H9 (cell line): ENCODE measurements around the gene CNOT9. TPM values are rescaled to one million over a fixed set of nuclear protein-coding genes. Genes with fewer than 3 reads are reported as not detected.

Experiments
- DNase-seq: peaks from one replicate; pipeline ENCODE4 v3.0.0-alpha.2; 2017
- H2AFZ ChIP-seq: one replicate; pipeline ENCODE4 v1.6.1; 2013; ENCODE audit warnings: mild to moderate bottlenecking, low read length, control low read depth, moderate library complexity
- H2AK5ac ChIP-seq: 2 replicates; pipeline ENCODE4 v1.6.1; 2013; ENCODE audit warnings: low read length, control low read depth, mixed read lengths; ENCODE audit not compliant: insufficient read length
- H2BK120ac ChIP-seq: one replicate; pipeline ENCODE4 v1.6.1; 2013; ENCODE audit warnings: low read depth, mild to moderate bottlenecking, low read length, control low read depth, inconsistent platforms; ENCODE audit not compliant: poor library complexity, severe bottlenecking
- H2BK12ac ChIP-seq: 2 replicates; pipeline ENCODE4 v1.6.1; 2013; ENCODE audit warnings: low read length, control low read depth, mixed read lengths, low read depth; ENCODE audit not compliant: insufficient read length
- H2BK15ac ChIP-seq: 2 replicates; pipeline ENCODE4 v1.6.1; 2013; ENCODE audit warnings: low read depth, low read length, control low read depth
- H2BK20ac ChIP-seq: one replicate; pipeline ENCODE4 v1.6.1; 2013; ENCODE audit warnings: low read depth, mild to moderate bottlenecking, low read length, control low read depth, inconsistent platforms; ENCODE audit not compliant: poor library complexity, severe bottlenecking
- H2BK5ac ChIP-seq: 2 replicates; pipeline ENCODE4 v1.6.1; 2013; ENCODE audit warnings: low read length, control low read depth, mixed read lengths; ENCODE audit not compliant: insufficient read length
- H3K14ac ChIP-seq: 2 replicates; pipeline ENCODE4 v1.6.1; 2013; ENCODE audit warnings: low read length, control low read depth; ENCODE audit not compliant: insufficient read depth
- H3K18ac ChIP-seq: 2 replicates; pipeline ENCODE4 v1.6.1; 2013; ENCODE audit warnings: low read depth, mild to moderate bottlenecking, mixed read lengths, low read length, control low read depth; ENCODE audit not compliant: insufficient read length
- H3K23ac ChIP-seq: 2 replicates; pipeline ENCODE4 v1.6.1; 2013; ENCODE audit warnings: low read length, control low read depth, mixed read lengths, low read depth; ENCODE audit not compliant: insufficient read length
- H3K23me2 ChIP-seq: 2 replicates; pipeline ENCODE4 v1.6.1; 2013; ENCODE audit warnings: low read depth, mild to moderate bottlenecking, mixed read lengths, low read length, control low read depth; ENCODE audit not compliant: insufficient read length, poor library complexity, severe bottlenecking
- H3K27ac ChIP-seq: 2 replicates; pipeline ENCODE4 v1.5.1; 2013; ENCODE audit warnings: low read length, control low read depth, mixed read lengths, low read depth; ENCODE audit not compliant: insufficient read length
- H3K27me3 ChIP-seq: 2 replicates; pipeline ENCODE4 v1.6.1; 2013; ENCODE audit warnings: low read length, control low read depth, inconsistent platforms; ENCODE audit not compliant: insufficient read depth
- H3K4ac ChIP-seq: 2 replicates; pipeline ENCODE4 v1.6.1; 2013; ENCODE audit warnings: low read depth, mild to moderate bottlenecking, control low read depth, inconsistent platforms, low read length, moderate library complexity
- H3K4me1 ChIP-seq: 2 replicates; pipeline ENCODE4 v1.6.1; 2013; ENCODE audit warnings: low read length, control low read depth, inconsistent platforms; ENCODE audit not compliant: insufficient read depth
- H3K4me2 ChIP-seq: 2 replicates; pipeline ENCODE4 v1.6.1; 2013; ENCODE audit warnings: low read length, control low read depth, mixed read lengths; ENCODE audit not compliant: insufficient read length, insufficient read depth
- H3K56ac ChIP-seq: 2 replicates; pipeline ENCODE4 v1.6.1; 2013; ENCODE audit warnings: low read depth, mild to moderate bottlenecking, mixed read lengths, low read length, control low read depth; ENCODE audit not compliant: insufficient read length
- H3K79me1 ChIP-seq: 2 replicates; pipeline ENCODE4 v1.6.1; 2013; ENCODE audit warnings: low read depth, mild to moderate bottlenecking, moderate library complexity, low read length, control low read depth, inconsistent platforms; ENCODE audit not compliant: insufficient read depth, poor library complexity, severe bottlenecking
- H3K79me2 ChIP-seq: 2 replicates; pipeline ENCODE4 v1.6.1; 2013; ENCODE audit warnings: low read length, control low read depth, inconsistent platforms; ENCODE audit not compliant: insufficient read depth
- H3K9ac ChIP-seq: 2 replicates; pipeline ENCODE4 v1.6.1; 2013; ENCODE audit warnings: low read length, control low read depth, mixed read lengths; ENCODE audit not compliant: insufficient read length; ENCODE audit errors: extremely low read depth
- H3K9me3 ChIP-seq: one replicate; pipeline ENCODE4 v1.6.1; 2013; ENCODE audit warnings: low read depth, low read length, inconsistent platforms; ENCODE audit not compliant: control insufficient read depth
- H3T11ph ChIP-seq: one replicate; pipeline ENCODE4 v1.6.1; 2013; ENCODE audit warnings: mild to moderate bottlenecking, low read length, control low read depth, inconsistent platforms
- H4K20me1 ChIP-seq: one replicate; pipeline ENCODE4 v1.6.1; 2013; ENCODE audit not compliant: control insufficient read depth, insufficient read length, insufficient read depth
- H4K5ac ChIP-seq: 2 replicates; pipeline ENCODE4 v1.6.1; 2013; ENCODE audit warnings: low read depth, mild to moderate bottlenecking, mixed read lengths, low read length, control low read depth; ENCODE audit not compliant: insufficient read length
- H4K8ac ChIP-seq: replicated peaks from 2 replicates; pipeline ENCODE4 v1.6.1; 2013; ENCODE audit warnings: low read length, control low read depth, mixed read lengths, low read depth; ENCODE audit not compliant: insufficient read length
- H4K91ac ChIP-seq: 2 replicates; pipeline ENCODE4 v1.6.1; 2013; ENCODE audit warnings: low read depth, mild to moderate bottlenecking, moderate library complexity, mixed read lengths, low read length, control low read depth; ENCODE audit not compliant: insufficient read length
- H3K27ac Mint-ChIP-seq, 3 experiments: 2 replicates in 2 of 3; 3 replicates in 1 of 3; pipeline ENCODE4 v1.8.0; 2020 to 2021; ENCODE audit warnings: mixed read lengths in 3 of 3, mild to moderate bottlenecking in 1 of 3, moderate library complexity in 1 of 3
- H3K27me3 Mint-ChIP-seq: 2 replicates; pipeline ENCODE4 v1.8.0; 2021; ENCODE audit warnings: low read depth, mild to moderate bottlenecking, moderate library complexity, mixed read lengths
- H3K36me3 Mint-ChIP-seq, 3 experiments: 2 replicates in 2 of 3; 3 replicates in 1 of 3; pipeline ENCODE4 v1.8.0; 2020 to 2021; ENCODE audit warnings: low read depth in 3 of 3, mixed read lengths in 3 of 3; ENCODE audit not compliant: insufficient read depth in 1 of 3
- H3K4me1 Mint-ChIP-seq, 2 experiments: 2 replicates each; pipeline ENCODE4 v1.8.0; 2020; ENCODE audit warnings: mixed read lengths in 2 of 2
- H3K4me3 Mint-ChIP-seq, 2 experiments: 2 replicates in 1 of 2; 3 replicates in 1 of 2; pipeline ENCODE4 v1.8.0; 2020 to 2021; ENCODE audit warnings: mild to moderate bottlenecking in 2 of 2, mixed read lengths in 2 of 2, moderate library complexity in 1 of 2
- H3K9me3 Mint-ChIP-seq, 2 experiments: 2 replicates in 1 of 2; 3 replicates in 1 of 2; pipeline ENCODE4 v1.8.0; 2020; ENCODE audit warnings: mild to moderate bottlenecking in 2 of 2, mixed read lengths in 2 of 2, moderate library complexity in 1 of 2
- CTCF ChIP-seq: fragments of 200-600 bp; sonication (generic); conservative IDR thresholded peaks from 3 replicates; pipeline ENCODE4 v1.8.0; 2021; ENCODE audit warnings: antibody characterized with exemption, mild to moderate bottlenecking
- WGBS: extraction: QIAGEN DNeasy Blood & Tissue Kit; methylation state at CpG from one replicate; pipeline ENCODE4 v1.1.7; 2013; ENCODE audit warnings: missing lambda C conversion rate, low lambda C conversion rate, mixed read lengths; ENCODE audit not compliant: insufficient read length; ENCODE audit errors: extremely low coverage; 5-methylcytosine and 5-hydroxymethylcytosine counted together
- total RNA-seq: library from RNA; stranded (reverse); gene quantifications from 2 replicates; pipeline ENCODE4 v1.2.1, GENCODE V29; 2021

The CNOT9 gene
- total RNA-seq, 1 experiment from 2014 or later, result 91.2 TPM

- no peak overlapping the region for H2BK20ac ChIP-seq
- H3K79me2 ChIP-seq, result no peaks in the 10 kb centered on the region
- peak overlapping the region in 1 of 3 experiments; percentile 88; a peak in 1 of 7 replicates for H3K27ac Mint-ChIP-seq
- H2BK15ac ChIP-seq, result no peak overlapping the region
- no peaks in the 10 kb centered on the region for H3K9me3 ChIP-seq
- no peak overlapping the region for H2AK5ac ChIP-seq
- no peaks in the 10 kb centered on the region for H3K4me1 ChIP-seq
- no peak overlapping the region for H3K23ac ChIP-seq
- H4K5ac ChIP-seq, result no peak overlapping the region
- no peak overlapping the region for H3K9ac ChIP-seq
- no peaks in the 10 kb centered on the region for H3K9me3 Mint-ChIP-seq
- peaks cover 37 to 77% (median 74%) of the 10 kb centered on the region in 3 experiments; a peak in 6 of 7 replicates for H3K36me3 Mint-ChIP-seq
- H3K4me3 Mint-ChIP-seq, result no peak overlapping the region
- H2AFZ ChIP-seq, result no peak overlapping the region
- H3K4me1 Mint-ChIP-seq, result no peaks in the 10 kb centered on the region
- H3K23me2 ChIP-seq, result no peaks in the 10 kb centered on the region
- no peak overlapping the region for H3K4ac ChIP-seq
- H3K27me3 ChIP-seq, result no peaks in the 10 kb centered on the region
- H3T11ph ChIP-seq, result no peak overlapping the region
- no peak overlapping the region for H2BK120ac ChIP-seq
- H3K56ac ChIP-seq, result no peak overlapping the region
- H4K8ac ChIP-seq, result no peak overlapping the region
- H3K79me1 ChIP-seq, result no peaks in the 10 kb centered on the region
- no peak for DNase-seq
- H4K91ac ChIP-seq, result no peak overlapping the region
- no peaks in the 10 kb centered on the region for H4K20me1 ChIP-seq
- no CpG with 5 or more reads among the region's 18 CpGs for WGBS
- no peak overlapping the region for H3K4me2 ChIP-seq
- TF ChIP-seq CTCF, result no peak
- H2BK12ac ChIP-seq, result no peak overlapping the region
- no peak overlapping the region for H3K27ac ChIP-seq
- no peak overlapping the region for H3K18ac ChIP-seq
- H3K27me3 Mint-ChIP-seq, result no peaks in the 10 kb centered on the region
- H3K14ac ChIP-seq, result no peak overlapping the region
- H2BK5ac ChIP-seq, result no peak overlapping the region
These were observed 73.5 kb downstream of the CNOT9 start for GRCh38 chr2:218642121-218642656.
